HG02840 (cell line): ENCODE measurements around the gene PLCD1.

Source experiments
- ATAC-seq: cut with Tn5 transposase; IDR thresholded peaks from one replicate; pipeline ENCODE4 v1.9.1; 2021; ENCODE audit warnings: mild to moderate bottlenecking, moderate library complexity, moderate number of reproducible peaks; ENCODE audit not compliant: unreplicated experiment, low FRiP score

PLCD1 gene

DNA sequence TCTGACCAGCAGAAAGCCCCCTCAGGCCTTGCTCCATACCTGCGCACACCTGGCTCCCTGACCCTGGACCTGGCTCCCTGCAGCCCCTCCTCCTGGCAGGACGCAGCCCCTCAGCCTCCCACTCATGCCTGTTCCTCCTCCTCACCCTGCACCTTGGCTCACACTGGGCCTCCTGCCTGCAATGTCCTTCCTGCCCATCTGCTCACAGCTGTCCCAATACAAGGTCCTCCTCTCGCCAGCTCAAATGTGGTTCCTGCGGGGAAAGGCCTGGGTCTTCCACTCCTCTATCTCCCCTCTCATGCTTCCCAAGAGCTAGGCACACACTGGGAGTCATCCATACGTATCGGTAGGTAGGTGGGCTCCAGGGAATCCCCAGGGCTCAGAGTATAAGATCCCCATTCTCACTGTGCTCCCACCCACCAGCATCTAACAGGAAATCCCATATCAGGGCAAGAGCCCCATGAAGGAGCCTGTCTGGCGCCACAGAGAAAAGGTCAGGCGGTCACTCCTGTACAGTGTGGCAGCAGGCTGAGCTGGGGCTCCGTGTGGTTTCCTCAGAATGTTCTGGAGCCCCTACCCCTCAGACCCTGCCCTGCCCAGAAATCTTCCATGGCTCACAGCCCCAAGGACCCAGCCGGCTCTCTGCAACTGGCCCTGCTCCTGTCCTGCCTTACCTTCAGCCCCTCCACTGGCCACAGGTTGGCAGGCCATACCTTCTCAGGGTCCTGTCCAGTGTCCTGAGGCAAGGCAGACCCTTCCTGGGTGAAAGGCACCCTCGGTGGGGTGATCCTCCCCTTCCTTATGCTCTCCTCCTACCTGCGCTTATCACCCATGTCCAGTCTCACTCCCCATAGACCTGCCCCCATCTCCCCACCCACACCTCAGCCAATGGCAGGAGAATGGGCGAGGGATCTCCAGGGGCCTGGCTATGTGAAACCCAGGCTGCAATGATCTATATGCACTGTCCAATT lies 10.9 kb downstream of the PLCD1 start:
- ATAC-seq: no peak

DNA sequence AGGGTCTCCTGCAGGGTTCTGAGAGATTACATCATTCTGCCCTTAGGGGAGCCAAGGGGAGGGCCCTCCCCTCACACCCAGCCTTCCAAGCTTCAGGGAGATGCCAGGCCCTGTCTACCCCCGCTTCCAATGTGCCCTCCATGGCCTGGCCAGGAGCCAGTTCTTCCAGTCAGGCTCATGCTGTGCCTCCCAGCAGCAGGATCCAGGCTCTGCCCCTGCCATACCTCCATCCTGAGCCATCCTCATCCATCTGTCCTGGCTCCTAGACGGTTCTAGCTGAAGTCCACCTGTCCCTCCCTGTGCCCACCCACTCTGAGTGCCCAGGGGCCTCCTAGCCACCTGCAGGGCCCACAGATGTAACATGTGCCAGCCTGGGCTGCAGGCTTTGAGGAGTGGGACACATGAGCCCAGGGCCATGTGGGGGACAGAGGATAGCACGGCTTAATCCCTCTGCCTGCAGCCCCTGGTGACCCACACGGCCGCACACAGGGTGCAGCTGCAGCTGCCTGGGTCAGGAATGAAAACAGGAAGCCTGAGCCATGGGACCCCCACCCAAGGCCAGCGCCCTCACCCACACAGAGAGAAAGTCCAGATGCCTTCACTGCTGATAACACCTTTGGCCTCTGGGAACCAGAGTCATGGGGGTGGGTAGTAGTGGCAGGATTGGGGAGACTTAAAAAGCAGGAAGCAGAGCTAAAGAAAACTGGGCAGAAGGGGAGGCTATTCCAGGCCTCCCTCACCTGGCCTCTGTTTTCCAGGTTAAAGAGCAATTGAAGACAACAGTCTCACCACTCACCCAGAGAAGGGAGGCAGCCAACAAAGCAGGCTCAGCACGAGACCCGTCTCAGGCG lies 11.8 kb downstream of the PLCD1 start:
- no peak for ATAC-seq

DNA sequence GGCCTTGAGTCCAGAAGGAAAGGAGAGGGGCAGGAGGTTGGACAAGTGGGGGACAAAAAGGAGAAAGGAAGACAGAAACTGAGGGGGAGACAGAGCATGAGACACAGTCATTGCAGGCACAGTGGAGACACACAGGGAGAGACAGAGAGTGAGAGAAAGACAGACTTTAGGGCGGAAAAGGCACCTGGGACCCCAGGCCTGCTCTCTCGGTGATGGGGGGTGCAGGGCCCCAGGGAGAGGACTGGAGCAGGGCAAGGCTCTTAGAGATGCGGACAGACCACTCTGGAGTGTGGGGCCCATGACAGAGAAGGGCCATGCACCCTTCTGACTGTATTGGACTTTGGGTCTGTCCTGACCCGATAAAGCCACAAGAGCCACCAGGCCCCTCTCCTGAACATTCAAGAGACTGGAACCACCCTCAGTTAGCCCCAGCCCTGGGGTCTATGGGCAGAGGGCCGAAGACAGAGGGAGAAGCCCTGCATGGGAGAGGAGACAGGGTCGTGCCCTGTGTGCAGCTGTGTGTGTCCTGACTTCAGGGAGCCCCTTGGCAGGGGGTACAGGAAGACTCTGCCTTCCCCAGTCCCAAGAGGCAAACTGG lies 12.5 kb downstream of the PLCD1 start:
- ATAC-seq: no peak

DNA sequence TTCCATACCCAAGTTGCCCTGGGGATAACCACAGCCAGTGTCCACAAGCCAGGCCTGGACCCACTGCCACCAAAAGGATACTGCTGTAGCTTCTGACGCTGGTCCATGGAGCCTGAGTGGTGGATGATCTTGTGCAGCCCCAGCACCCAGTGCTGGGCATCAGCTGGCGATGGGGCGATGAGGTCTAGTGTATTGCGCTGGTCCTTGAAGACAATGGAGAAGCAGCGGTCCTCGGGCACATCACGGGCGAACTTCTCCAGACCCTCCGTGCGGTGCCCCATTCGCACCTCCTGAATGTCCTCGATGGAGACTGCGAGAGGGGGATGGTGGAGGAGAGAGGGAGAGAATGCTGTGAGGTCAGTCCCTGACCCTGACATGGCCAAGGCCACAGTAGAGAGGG lies 13.0 kb downstream of the PLCD1 start:
- ATAC-seq: no peak

DNA sequence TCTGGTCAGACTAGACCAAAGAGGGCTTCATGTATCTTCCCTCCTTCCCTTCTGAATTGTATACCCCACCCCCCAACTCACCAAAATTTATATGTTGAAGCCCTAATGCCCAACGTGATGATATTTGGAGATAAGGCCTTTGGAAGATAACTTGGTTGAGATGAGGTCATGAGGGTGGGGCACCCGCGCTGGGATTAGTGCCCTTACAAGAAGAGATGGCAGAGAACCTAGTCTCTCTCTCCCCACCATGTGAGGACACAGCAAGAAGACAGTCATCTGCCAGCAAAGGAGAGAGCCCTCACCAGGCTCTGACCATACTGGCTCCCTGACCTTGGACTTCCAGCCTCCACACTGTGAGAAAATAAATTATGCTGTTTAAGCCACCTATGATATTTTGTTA lies 13.5 kb downstream of the PLCD1 start:
- no peak for ATAC-seq

DNA sequence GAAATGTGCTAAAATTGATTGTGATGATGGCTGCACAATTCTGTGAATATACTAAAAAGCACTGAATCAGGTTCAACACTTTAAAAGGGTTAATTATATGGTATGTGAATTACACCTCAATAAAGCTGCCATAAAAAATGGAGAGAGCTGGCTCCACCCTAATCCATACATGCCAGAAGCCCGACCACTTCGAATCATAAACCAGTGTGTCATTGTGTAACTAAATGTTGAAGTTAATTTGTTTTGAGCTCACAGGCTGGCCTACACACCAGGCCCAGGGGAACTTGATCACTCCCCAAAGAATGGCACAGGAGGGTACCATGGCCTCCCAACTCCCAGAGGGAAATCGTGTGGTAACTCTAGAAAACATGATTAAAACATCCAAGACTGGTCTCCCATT lies 14.0 kb downstream of the PLCD1 start:
- no peak for ATAC-seq

DNA sequence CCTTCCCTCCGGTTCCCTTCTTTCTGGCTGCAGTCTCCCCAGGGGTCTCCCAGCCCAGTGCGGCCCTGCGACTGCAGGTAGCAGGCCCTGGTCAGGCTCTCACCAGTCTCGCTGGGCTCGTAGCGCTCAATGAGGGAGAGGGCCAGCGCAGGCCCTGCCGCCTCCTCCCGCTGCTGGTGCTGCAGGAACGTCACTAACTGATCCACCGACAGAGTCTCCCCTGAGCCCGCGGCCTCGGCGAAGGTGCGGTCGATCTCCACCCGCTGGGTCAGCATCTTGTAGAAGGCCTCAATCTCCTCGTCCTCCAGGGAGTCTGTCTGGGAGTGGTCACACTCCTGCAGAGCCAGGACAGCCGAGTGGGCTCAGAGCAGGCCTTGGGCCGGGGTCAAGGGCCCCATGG lies 18.3 kb downstream of the PLCD1 start:
- no peak for ATAC-seq

DNA sequence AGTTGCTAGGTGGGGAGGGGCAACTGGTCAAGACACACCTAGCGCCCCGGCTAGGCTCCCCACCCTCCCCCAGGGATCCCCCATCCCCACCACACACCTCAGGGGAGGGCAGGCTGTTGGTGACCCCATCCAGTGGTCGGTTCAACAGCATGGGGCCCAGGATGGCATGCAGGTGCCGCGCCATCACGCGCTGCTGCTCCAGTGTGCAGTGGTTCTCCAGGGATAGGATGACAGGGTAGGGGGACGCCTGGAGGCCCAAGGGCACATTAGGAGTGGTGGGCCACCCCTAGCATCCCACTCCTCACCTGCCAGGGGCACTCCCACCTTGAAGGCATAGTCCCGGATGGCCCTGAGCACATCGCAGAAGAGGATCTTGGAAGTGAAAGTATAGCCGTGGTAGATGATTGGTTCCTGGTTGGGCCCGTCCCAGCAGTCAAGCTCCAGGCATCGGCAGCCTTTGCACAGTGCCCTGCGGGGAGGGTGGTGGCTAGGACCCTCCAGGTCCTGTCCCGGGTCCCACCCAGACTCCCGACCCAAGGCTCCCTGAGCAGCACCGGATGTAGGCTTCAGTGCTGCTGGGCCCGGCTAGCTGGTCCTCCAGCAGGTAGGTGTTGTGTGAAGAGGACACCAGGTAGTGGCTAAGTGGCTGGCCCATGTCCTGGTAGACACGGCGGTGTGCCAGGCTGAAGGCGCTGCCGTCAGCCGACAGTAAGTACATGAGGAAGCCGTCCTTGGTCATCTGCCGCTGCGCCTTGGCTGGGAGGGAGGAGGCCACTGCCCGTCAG lies 19.4 kb downstream of the PLCD1 start:
- ATAC-seq: no peak

DNA sequence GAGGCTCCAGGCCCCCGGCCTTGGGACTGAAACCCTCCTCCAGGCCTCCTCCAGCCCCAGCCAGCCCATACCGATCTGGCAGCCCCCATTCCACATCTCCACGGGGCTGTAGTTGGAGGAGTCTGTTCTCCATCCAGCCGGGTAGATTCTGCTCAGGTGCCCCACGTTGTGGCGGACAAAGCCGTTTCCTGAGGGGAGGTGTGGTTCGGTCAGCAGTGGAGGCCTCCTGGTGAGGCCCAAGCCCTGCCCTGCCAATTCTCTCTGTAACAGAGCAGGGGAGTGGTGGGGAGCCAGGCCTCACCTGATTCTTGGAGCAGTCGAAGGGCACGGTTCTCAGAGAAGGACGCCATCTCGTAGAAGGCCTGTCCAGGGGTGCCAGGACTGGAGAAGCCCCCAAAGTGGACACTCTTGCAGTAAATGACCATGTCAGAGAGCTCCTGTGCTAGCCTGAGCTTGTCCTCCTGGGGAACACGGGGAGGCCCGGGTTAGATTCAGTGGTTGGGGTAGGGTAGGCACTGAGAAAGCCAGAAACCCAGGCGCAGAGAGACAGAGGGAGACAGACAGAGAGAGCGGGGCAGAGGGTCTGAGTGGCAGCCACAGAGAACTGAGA lies 20.4 kb downstream of the PLCD1 start:
- no peak for ATAC-seq

DNA sequence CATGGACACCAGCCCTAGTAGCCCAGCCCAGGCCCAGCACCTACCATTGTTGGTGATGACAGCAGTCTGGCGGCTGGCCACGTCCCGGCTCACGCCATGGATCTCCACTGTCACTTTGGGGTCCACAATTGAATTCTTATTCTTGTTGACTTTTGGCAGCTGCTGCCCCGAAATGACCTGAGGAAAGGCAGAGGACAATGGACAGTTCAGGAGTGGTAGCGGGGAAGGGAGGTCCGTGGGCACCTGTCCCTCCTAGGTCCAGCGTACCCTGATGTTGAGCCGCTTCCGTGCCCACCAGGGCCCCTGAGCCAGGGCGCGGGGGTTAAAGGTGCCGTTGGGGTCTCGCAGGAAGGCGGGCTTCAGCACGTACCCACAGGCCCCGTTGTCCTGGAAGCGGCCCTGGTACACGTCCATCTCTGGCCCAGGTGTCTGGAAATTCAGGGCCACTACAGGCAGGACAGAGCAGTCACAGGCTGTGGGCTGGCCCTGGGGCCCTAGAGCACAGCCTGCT lies 21.2 kb downstream of the PLCD1 start:
- no peak for ATAC-seq

DNA sequence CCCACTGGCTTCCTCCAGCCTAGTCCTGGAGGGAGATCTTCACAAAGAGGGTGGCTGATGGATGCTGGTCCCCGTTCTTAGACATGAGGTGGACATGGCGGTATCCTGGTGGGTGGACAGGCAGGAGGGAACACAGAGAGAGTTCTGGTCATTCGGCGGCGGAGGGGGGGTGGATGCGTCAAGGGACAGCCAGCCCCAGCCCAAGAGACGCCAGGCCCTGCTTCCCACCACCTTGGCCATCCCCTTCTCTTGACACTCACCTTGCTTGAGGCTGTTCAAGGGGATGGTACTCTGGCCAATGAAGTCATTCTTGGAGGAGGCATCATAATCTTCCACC lies 21.7 kb downstream of the PLCD1 start:
- ATAC-seq: no peak

DNA sequence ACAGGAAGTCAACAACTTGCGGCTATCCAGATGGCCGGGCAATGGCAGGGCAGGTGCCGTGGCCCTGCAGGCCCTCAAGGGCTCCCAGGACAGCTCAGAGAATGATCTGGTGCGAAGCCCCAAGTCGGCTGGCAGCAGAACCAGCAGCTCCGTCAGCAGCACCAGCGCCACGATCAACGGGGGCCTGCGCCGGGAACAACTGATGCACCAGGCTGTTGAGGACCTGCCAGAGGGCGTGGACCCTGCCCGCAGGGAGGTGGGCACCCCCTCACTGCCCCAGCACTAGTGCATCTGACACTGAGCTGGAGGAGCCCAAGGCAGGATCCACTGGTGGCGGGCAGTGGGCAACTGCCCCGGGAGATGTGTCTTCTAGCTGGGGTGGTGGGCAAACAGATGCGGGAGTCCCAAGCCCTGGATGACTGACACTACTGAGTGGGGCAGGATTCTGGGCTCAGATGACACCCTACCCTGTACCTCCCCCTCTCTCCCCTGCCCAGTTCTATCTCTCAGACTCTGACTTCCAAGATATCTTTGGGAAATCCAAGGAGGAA lies 22.9 kb downstream of the PLCD1 start:
- ATAC-seq: no peak

DNA sequence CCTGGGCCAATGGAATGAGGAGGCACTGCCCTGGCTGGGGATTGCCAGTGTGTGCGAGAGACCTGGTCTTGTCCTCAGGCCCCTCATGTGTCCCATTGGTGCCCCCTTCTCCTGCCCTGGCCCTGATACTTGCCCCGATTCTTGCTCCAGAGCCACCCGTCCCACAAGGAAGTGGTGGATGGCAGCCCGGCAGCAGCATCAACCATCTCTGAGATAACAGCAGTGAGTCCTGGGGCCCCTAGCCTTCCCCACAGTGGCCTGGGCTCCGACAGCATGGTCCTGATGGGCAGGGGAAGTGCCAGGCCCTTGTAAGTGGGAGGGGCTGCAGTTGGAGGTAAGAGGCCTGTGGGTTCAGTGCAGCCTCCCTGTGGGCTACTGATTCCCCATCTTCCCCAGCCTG lies 23.4 kb downstream of the PLCD1 start:
- no peak for ATAC-seq

DNA sequence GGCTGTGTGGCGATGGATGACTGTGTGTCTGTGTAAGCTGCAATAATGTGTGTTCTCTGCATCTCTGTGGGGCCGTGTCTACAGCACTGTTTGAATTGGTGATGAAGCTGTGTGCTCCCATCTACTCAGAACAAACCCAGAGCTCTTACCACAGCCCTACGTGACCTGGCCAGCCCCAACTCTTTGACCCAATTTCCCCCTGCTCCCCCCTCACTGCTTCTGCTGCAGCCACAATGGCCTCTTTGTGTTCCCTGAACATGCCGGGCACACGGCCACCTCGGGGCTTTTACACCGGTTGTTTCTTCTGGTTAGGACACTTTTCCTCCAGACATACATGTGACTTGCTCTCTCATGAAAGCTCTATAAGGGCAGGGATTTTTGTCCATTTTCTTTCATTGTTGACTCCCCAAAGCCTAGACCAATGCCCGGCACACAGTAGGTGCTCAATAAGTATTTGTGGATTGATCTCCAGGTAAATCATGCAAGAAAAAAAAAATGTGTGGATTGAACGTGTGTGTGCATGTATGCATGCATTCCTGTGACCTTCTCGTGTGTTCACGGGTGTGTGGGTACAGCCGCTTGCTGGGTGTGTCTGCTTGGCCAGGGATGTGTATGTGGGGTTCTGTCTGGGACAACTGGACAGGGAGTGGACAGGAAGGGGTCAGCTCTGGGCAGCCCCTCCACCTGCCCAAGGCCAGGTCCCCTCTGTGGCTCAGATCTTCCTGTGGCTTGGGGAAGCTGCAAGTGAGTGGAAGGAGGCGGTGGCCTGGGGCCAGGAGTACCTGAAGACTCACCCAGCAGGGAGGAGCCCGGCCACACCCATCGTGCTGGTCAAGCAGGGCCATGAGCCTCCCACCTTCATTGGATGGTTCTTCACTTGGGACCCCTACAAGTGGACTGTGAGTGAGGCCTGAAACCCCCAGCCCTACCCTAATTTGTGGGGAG lies 24.1 kb downstream of the PLCD1 start:
- ATAC-seq: no peak

DNA sequence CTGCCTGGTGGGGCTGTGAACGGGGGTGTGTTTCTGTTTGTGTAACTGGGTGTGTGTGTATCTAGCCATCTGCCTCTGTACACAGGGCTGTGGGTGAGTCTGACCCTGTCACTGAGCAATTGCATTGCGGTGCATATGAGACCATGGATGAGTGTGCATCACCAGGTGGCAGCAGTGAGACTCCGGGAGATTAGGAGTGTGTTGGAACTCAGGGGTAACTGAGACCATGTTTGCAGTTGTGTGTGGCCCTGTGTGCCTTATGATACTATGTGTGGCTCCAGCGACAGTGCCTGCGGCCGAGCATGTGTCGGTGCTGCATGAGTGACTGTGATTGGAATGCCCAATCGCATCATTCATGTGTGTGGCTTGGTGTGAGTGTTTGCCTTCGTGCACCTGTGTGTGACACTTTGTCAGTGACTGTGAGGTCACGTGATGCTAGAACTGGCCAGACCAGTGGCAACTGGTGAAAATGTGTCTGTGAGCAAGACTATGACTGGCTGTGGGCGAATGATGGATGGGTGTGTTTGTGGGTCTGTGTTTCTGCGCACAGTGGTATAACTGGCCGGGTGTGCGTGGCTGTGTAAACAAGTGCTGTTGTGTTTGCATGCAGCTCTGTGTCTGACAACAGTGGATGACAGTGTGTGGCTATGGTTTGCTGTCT lies 24.9 kb downstream of the PLCD1 start:
- ATAC-seq: no peak

DNA sequence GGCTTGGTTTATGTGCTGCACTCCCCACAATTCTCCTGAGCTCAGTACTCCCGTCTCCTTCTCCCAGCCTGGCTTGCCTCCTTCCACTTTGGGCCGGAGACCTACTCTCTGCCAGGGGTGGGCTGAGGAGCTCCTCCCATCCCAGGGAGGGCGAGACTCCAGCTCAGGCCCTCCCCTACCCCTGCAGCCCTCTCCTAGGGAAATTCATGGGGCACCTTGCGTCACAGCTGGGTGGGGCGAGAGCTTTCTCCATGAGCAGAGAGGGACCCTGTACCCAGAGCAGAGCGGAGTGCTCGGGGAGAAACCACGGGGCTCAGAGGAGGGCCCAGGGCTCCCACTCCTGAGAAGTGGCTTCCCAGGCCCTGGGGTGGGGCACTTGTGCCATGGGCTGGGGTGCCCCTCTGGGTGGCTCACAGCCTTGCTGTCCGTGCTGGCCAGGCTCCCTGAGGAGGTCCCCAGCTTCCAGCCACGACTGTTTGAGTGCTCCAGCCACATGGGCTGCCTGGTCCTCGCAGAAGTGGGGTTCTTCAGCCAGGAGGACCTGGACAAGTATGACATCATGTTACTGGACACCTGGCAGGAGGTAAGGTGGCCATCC lies 25.5 kb downstream of the PLCD1 start:
- ATAC-seq: no peak

DNA sequence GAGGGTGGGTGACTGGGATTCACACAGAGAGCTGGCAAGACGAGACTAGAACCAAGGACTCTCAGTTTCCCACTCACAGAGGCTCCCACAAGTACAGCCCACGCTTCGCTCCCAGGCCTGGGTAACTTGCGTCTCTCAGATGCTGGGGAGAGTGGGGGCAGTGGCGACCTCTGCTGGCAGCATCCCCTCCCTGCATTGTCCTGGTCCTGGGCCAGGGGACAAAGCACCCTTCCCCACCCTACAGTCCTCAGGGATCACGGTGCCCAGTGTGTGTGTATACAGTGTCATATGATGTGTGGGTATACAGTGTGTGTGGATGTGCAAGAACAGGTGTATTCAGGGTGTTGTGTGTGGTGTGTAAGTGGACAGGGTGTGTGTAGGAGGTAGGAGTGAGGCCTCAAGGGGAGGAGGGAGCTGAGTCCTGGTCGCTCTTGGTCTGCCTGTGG lies 26.0 kb downstream of the PLCD1 start:
- no peak for ATAC-seq
